ENCODE results near the gene CSNK1D.

CSNK1D gene

DNA sequence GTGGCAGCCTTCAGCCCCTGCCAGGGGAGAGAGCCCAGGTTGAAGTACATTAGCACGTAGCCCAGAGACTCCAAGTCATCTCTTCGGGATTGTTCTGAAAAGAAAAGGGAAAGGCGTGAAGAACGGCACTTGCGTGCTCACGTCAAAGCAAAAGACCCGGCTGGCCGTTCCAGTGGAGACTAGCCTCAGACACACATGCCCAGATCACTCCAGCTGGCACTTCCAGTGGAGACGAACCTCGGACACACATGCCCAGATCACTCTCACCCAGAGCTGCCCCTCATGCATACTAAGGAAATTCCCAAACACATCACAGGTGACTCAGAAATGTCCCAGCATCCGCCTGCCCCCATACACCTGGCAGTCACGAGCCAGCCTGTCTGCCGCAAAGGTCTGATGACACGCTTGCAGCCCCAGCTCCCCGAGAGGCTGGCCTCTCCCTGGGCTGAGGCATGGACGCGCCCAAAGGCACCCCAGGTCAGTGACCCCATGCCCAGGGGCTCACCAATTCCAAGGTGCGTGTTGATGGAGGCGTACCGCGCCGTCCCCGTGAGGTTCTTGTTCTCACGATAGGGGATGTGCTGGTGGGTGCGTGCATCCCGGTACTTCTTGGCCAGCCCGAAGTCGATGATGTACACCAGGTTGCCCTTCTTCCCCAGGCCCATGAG is 20.9 kb downstream of the CSNK1D start:
- DNase-seq (ENCODE audit: low read depth, low spot score): no peak

DNA sequence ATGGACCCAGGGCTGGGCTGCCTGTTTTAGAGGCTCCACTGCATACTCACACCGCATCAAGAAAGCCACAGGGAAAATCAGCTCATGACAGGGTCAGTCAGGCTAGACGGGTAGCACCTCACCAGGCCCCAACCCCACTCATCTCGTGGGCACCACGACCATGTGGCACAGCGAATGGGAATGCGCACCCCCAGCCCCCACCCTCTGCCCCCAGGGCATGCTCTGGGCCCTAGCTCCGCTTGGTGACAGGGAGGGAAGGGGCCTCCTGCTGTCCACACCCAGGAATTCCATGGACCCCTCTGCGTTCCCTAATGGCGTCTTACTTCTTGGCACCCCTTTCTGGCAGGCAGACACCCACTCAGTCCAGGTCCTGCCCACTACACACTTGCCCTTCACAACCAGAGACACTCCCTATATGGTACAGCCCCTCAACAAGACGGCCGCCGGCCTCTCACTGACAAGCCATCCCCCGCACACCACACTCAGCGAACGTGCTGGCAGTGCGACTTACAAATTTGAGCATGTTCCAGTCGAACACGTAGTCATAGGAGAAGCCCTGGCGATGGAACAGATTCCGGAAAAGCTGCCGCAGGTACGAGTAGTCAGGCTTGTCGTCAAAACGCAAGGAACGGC is 22.5 kb downstream of the CSNK1D start:
- DNase-seq (ENCODE audit: low read depth, low spot score): no peak

DNA sequence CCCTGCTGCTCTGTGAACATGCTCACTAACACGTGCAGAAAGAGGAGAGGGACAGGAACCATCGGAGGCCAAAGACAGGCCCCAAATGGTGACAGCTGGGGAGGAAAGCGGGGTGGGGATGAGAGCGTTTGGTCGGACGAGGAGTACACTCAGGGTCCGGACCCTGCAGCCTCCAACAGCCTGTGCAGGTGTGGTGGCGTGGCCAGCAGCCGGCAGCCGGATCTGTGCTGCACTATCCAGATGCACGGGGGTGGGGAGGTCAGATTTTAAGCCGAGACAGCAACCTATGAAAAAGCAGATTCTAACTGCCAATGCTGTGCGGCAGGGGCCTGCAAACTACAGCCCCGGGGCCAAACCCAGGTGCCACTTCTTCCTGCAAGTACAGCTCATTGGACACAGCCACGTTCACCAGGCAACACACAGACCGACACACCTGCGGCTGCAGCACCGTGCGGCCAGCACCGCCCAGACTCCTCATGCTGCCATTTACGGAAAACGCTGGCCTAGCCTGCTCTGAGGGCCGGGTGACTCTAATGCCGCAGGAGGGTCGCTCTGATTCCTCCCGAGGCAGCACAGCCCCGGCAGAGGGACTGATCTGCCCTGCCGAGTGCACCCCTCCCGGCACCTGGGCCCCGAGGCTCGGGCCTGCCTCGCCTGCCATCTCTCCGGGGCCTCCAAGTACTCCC is 23.5 kb downstream of the CSNK1D start:
- DNase-seq (ENCODE audit: low read depth, low spot score): no peak

DNA sequence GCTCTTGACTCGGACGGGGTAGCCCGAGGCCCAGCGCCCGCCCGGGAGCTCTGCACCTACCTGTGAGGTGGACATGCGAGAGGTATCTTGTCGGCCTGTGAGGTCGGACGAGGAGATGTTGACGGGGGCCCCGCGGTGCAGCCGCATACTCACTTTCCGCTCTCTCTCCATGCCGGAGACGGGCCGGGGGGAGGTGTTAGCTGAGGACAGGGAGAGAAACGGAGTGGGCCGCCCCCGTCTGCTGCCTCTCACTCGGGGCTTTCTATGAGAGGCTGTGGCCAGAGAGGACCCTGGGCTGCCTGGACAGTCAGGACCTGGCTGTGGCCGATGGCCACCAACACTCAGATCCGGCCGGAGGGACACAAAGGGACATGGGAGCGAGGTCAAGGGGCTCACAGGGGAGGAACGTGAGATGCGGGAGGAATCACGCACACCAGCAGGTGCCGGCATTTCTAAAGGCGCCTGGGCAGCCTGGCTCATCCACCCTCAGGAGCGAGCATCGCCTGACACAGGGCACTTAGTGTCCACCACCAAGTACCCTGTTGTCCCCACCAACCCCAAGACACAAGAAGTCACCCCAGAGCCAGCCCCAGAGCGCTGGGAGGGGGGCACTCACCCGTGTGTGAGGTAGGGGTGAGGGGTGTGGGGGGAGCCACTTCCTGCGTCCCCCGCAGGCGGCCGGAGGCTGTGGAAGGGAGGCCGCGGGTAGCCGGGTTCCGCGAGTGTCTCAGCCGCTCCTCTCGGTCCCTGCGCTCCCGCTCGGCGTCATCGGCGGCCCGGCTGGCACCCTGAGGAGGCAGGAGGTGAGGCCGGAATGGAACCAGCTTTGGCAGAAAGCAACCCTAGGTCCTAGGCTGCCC is 24.5 kb downstream of the CSNK1D start:
- DNase-seq (ENCODE audit: low read depth, low spot score): no peak

DNA sequence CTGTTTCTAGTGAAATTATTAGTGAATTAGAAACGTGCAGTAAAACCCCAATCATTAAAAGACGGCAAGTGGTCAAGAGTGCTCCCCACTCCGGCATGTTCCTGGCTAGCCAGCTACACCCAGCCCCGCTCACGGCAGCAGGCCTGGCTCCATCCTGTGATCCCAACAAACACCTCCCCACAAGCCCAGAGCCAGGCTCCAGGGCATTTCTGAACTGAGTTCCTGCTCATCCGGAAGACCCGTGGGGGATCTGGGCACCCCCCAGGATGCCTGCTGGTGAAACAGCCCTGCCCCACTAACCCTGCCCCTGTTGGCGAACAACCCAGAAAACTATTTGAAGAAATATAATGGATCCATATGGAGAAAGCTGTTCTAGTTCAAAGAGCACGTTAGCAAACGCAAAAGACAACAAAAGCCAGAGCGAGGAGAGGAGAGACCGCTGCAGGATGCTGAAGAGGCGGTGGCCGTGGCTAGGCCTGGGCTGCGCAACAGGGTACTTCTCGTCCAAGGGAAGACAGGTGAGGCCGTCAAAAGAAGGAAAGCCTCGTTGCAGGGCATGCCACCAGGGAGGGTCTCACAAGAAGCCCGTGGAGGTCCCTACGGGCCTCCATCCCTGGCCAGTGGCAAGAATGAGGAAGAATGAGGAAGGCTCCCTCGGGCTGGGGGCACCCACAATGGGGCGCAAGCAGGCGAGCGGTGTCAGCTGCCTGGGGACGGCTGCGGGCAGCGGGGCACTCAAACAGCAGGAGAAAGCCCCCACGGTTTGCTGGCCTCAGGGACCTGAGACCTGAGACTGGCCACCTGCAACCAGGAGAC is 25.4 kb downstream of the CSNK1D start:
- DNase-seq (ENCODE audit: low read depth, low spot score): no peak

DNA sequence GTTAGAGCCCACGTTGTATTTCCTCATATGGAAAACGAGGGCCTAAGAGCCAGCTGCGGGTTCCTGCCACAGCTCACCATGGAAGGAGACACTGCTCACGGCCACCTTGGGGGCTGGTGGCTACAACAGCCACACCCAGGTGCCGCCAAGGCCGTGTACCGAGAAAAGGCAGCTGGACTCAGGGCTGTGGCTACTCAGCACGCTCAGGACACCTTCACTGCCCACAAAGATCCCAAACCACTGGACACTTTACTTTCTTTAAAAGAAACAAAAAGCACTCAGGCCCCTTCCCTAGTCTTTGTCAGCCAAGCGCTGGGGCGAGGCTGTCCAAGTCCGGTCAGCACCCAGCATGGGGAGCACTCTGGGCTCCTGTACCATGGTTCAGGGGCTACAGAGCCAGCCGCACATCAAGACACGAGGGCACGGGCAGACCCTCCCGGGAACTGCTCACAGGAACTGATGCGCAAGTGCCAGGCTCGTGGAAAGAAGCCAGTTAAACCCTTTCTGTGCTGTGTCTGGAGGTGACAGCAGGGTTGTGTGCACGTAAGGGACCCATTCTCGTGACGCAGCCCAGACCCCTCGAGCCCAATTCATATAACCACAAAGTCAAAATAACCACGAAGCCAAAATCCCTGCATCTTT is 26.2 kb downstream of the CSNK1D start:
- DNase-seq (ENCODE audit: low read depth, low spot score): no peak

DNA sequence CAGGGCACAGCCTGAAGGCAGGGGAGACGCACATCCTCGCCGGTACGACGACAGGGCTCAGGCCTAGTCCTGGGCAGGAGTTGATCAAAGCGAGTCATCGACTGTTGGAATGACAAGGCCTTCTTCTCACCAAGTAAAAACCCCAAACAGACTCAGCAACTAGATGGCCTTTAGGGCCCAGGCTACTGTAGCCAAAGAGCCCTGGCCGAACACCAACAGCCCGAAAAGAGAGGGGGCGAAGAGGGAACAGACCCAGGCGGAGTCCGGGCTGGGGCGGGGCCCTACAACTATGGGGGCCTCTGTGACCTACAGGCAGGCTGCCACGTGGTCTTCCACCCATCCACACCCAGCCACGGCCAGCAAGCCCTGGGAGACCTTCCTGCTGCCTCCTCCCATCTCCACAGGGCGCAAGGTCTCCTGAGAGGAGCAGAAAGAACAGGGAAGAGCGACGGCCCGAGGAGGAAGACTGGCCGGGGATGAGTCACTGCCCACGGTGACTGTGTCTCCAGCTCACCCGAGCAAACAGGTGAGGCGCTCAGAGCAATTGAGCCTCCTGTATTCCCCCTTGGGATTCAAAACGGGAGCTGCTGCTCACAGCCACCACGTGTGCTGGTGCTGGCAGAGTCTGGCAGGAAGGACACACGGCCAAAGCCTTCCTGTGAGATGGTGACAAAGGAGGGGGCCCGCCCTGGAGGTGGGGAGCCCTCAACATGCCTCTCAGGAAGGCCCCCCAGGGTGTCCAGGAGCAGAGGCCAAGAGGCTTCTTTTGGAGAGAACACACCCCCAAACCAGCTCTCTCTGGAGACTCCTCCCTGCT is 26.9 kb downstream of the CSNK1D start:
- DNase-seq (ENCODE audit: low read depth, low spot score): no peak

DNA sequence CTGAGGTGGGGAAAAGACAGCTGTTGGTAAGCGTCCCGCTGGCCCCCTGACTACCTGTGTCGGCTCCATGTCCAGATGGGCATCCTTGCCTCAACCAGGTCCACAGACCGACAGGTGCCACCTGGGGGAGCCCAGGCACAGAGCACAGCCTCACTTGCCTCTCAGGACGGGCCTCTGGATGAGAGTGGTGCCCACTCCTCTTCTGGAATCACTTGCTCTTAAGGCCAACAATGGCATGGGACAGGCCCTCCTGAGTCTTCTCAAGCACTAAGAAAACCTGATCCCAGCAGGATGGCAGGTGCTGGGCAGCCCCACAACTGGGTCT is 27.5 kb downstream of the CSNK1D start:
- no peak for DNase-seq (ENCODE audit: low read depth, low spot score)

DNA sequence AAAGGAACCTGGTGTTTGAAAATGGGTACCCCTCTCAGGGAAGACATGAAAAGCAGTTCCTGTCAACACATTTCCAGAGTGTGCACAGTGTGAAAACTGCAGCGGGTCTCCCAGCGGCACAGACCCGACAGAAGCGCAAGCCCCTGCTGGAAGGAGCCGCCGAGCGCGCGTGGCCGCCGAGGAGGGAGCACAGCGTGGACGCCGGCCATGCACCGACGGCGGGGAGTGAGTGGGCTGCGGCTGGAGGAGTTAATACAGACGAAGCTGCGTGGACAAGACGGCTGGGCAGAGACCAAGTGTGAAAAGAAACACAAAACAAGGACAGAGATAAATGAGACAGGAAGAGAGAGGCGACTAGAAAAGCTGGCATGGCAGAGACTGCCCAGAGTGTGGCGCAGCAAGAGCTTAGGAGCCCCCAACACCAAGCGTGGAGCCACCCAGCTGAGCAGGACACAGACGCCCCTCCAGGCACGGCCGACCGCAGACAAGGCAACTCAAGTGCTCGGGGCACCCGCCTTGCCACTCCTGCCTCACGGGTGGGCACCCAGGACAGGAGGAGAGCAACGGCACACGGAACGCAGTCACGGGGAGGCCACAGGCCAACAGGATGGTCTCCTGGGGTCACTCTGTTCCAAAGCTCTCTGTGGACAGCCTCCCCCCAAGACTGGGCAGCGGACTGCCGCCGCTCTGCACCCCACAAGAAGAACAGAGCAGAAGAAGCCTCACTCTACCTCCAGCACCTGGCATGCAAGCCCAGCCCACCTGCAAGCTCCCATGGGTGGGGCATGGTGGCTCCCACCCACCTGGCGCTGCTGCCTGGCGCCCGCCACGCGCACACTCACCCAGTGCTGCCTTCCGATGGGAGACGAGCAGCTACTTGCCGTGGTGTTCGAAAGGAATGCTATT is 28.1 kb downstream of the CSNK1D start:
- DNase-seq (ENCODE audit: low read depth, low spot score): no peak

DNA sequence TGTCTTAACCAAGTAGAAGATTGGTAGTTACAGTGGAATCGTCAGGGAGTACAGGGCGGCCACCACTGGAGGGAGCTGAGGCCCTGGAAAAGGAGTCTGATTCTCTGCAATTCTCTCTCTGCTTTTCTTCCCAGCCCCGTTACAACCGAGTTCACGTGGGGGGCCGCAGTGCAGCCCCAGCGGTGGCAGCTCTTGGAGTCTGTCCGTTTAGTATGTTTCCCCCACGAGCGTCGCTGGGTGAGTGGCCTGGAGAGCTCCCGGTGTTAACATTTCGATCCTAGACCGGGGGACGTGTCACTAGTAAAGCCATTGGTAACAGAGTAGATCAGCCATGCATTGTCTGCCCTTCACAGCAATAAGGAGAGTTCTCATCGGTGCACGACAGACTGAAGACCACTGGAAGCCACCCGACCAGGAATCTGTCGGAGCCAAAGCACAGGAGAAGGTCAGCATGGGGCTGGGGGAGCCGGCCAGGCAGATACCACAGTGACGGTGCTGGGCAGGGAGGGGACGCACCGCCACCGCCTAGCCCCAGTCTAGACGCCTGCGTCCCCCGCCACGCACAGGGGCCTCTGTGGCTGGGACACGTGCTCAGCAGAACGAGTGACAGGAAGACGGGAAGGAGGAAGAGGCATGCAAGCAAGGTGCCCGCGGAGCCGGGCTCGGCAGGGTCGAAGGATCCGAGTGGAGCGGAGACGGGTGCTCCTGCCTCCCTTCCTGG is 28.9 kb downstream of the CSNK1D start:
- DNase-seq (ENCODE audit: low read depth, low spot score): no peak

DNA sequence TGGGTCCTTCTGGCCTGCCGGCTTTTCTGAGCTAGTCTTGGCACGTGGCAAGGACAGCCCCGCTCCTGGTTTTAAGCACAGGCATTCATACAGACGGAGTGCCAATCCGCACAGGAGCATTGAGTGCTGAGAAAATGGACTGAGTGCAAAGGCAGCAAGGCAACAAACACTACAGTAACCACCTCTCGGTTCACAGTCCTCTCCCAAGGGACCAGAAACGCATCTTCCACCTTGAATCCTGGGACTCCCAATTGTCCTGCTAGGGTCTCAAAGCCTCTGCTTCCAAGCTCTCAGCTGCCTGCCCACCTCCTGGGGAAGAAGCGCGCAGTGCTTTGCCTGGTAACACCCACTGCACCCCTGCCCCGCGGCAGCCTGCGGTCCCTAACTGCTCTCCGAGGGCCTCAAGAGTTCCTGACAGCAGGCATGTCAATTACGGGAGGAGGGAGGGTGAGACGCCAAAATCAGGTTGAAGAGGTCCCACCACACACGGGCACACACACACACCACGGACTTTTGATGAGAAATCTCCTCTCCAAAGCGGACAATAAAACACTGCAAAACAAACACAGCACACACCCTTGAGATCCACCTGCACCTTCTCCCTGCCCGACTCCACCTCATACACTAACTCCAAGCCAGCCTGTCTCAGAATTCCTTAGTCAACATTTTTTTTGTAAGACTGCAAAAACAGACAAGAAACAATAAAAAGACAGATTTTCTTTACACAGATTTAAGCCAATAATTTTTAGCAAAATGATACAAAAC is 29.7 kb downstream of the CSNK1D start:
- DNase-seq (ENCODE audit: low read depth, low spot score): no peak

DNA sequence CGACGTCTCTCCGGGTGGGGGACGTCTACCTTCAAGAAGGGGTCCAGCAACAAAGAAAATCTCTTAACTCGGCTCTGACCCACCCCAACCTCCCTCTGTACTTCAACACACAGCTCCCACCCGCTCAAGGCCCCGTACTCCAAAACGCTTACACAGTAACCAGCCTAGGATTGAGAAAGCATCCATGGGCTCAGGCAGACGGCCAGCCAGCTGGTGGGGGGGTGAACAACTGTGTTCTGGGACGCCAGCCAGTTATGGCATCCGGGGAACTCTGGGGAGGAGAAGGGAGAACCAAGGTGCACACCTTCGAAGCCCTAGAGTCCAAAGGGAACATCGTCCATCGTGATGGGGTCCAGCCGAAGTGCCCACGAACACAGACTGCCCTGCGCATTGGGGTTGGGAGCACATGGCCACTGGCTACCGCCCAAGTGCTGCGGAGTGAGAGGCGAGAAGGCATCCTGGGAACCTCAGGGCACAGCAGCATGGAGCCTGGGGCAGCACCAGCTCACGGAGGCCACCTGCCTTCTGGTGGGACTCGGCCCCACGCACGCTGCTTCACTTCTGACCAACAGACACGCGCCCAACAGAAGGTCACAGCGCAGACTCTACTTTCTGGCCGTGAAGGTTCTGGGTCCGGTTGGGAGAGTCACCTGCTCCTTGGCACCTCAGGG is 30.4 kb downstream of the CSNK1D start:
- DNase-seq (ENCODE audit: low read depth, low spot score): no peak

DNA sequence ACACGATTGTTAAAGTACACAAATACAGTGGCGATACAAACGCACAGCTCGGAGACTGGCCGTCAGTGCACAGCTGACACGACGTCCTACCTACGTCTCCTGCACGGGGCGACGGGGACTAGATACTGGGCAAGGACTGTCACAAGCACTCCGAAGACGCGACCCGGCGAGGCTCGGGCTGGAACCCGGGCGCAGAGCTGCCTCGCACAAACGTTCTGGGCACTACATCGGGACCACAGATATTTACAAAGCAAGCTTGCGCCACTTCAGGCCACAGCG is 30.9 kb downstream of the CSNK1D start:
- DNase-seq (ENCODE audit: low read depth, low spot score): no peak

DNA sequence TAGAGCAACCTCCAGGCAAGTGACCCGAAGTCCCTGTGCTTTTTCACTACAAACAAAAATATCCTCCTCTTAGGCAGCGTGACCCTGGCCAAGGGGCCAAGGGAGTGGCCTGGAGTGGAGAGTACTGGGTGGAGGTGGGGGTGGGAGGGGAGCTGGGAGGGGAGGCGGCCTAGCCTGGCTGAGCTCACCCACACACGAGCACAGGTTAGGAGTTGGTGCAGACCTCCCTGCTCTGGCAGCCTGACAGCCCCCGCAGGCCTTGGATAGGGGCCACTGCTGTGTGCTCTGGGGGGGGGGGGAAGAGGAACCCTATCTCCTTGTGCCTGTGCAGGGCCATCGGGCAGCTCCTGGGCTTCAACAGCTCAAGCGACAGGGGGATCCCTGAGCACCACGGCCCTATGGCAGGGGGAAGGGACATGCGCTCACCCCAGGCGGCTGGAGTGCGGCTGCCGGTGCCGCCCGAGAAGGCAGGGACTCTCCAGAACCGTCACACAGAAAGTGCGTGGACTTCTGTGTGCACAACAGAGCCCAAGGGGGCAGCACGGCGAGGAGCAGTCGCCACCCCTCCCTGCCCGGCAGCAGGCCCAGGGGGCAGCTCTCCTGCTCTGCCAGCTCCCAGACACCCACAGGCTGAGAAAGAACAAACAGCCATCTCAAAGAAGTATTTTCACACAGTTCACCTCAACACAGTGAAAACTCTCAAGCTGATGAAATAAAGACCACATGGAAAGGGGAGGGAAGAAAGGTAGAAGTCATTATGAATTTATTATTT is 31.4 kb downstream of the CSNK1D start:
- no peak for DNase-seq (ENCODE audit: low read depth, low spot score)

DNA sequence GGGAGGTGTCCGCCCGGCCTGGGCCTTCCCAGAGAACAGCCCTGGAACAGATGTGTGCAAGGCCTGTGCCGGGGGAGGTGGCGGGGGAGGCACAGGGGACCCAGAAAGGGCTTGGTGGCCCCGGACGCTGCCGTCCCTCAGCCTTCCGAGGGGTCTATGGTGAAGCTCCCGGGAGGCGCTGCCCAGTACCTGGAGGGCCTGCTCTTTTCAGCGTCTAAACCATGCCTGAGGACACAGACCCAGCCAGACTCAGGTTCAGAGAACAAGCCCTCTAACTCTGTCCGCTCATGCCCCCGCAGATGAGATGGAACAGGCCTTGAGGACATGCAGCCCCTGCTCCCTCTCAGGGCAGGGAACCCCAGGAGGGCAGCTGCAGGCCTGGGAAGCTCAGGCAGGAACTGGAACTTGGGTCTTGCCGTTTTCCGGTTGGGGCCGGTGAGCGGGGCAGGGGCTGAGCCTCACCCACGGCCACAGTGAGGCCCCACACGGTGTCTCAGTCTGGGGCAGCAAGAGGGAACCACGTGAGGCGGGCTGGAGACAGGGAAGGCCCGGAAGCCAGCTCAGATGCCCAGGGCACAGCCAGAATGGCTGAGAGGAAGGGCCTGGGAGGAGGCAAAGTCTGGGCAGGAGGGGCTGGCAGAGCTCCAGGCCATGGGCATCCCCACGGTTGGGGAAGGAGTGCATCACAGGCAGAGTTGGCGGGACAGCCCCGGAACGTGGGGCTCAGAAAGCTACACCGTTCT is 32.1 kb downstream of the CSNK1D start:
- no peak for DNase-seq (ENCODE audit: low read depth, low spot score)
